ENCODE measurements around the gene CIBAR2.

CIBAR2 gene

GRCh38 chr16:85139881-85140339 is 27.6 kb upstream of the CIBAR2 start:
- no peak overlapping the region for H3K27ac ChIP-seq
- TF ChIP-seq ZFX (IDR thresholded peaks at IDR 0.05; ENCODE audit: borderline replicate concordance) (no peak), CTCF (IDR thresholded peaks at IDR 0.05) (no peak)

- no peak for TF ChIP-seq CTCF (IDR thresholded peaks at IDR 0.05)
- H3K27ac ChIP-seq = no peak overlapping the region
Measured at GRCh38 chr16:85138825-85139627, 26.8 kb upstream of the CIBAR2 start.

- no peak for TF ChIP-seq CTCF (IDR thresholded peaks at IDR 0.05)
- TF ChIP-seq ZFX (IDR thresholded peaks at IDR 0.05; ENCODE audit: borderline replicate concordance) = no peak
- no peak overlapping the region for H3K27ac ChIP-seq
Measured at GRCh38 chr16:85138073-85138824, 26.0 kb upstream of the CIBAR2 start.

- no peak for TF ChIP-seq CTCF (IDR thresholded peaks at IDR 0.05)
- no peak for TF ChIP-seq ZFX (IDR thresholded peaks at IDR 0.05; ENCODE audit: borderline replicate concordance)
- no peak overlapping the region for H3K27ac ChIP-seq
Measured at GRCh38 chr16:85137323-85138072, 25.2 kb upstream of the CIBAR2 start.

- no peak for TF ChIP-seq ZFX (IDR thresholded peaks at IDR 0.05; ENCODE audit: borderline replicate concordance)
- no peak for TF ChIP-seq CTCF (IDR thresholded peaks at IDR 0.05)
- H3K27ac ChIP-seq = no peak overlapping the region
Measured at GRCh38 chr16:85136702-85137322, 24.5 kb upstream of the CIBAR2 start.

GRCh38 chr16:85136213-85136701 is 24.0 kb upstream of the CIBAR2 start:
- TF ChIP-seq ZFX (IDR thresholded peaks at IDR 0.05; ENCODE audit: borderline replicate concordance) (no peak), CTCF (IDR thresholded peaks at IDR 0.05) (no peak)
- H3K27ac ChIP-seq = no peak overlapping the region

Measured in 22Rv1 (cell line).